Astrocyte of the hippocampus (primary cell): Measurements from ENCODE around the gene CFL1.
A peak's percentile ranks its signal among the peaks of the same experiment; 100 is the strongest.
"Not testable (repeated sequence)": the region's sequence is repeated elsewhere in the genome, so short reads cannot be mapped to it uniquely, and the experiment has no call there.

Experiments
- DNase-seq: peaks from one replicate; pipeline ENCODE4 v3.0.0; 2011; ENCODE audit warnings: low read depth, low spot score

CFL1 gene

GRCh38 chr11:65842144-65842543 lies 15.8 kb downstream of the CFL1 start:
- no peak for DNase-seq

GRCh38 chr11:65834202-65834601 lies 23.8 kb downstream of the CFL1 start:
- no peak for DNase-seq

- DNase-seq = peak; percentile 98
Observed at GRCh38 chr11:65833297-65834030, 24.5 kb downstream of the CFL1 start, which contains the start of gene SNX32. Gene SNX32 (plus strand): TSS chr11:65833963. CDS start chr11:65834066, 103 bp downstream.

- DNase-seq = not testable (repeated sequence)
Observed at GRCh38 chr11:65832231-65832630, 25.7 kb downstream of the CFL1 start.

GRCh38 chr11:65829459-65829858 lies 28.5 kb downstream of the CFL1 start:
- DNase-seq = no peak

- no peak for DNase-seq
Observed at GRCh38 chr11:65826984-65827735, 30.8 kb downstream of the CFL1 start.

- DNase-seq = no peak
Observed at GRCh38 chr11:65822776-65823528, 35.0 kb downstream of the CFL1 start.

GRCh38 chr11:65821107-65821506 lies 36.9 kb downstream of the CFL1 start:
- no peak for DNase-seq

- peak; percentile 96 for DNase-seq
Observed at GRCh38 chr11:65817835-65818680, 39.9 kb downstream of the CFL1 start.

GRCh38 chr11:65817312-65817834 lies 40.6 kb downstream of the CFL1 start:
- no peak for DNase-seq

GRCh38 chr11:65816696-65817095 lies 41.3 kb downstream of the CFL1 start:
- DNase-seq = no peak

GRCh38 chr11:65814986-65815565 lies 42.9 kb downstream of the CFL1 start:
- DNase-seq = no peak

GRCh38 chr11:65814131-65814985 lies 43.6 kb downstream of the CFL1 start:
- no peak for DNase-seq

- DNase-seq = no peak
Observed at GRCh38 chr11:65811764-65812475, 46.1 kb downstream of the CFL1 start.

- DNase-seq = no peak
Observed at GRCh38 chr11:65810046-65810868, 47.7 kb downstream of the CFL1 start.

GRCh38 chr11:65809496-65809895 lies 48.5 kb downstream of the CFL1 start:
- DNase-seq = no peak

- no peak for DNase-seq
Observed at GRCh38 chr11:65808744-65809341, 49.1 kb downstream of the CFL1 start.

- DNase-seq = no peak
Observed at GRCh38 chr11:65806979-65807378, 51.0 kb downstream of the CFL1 start.
